Osteoblast (primary cell): ENCODE data around the gene TMEM179B. TPM values are rescaled to one million over a fixed set of nuclear protein-coding genes. Genes with fewer than 3 reads are reported as not detected.
"Not testable (repeated sequence)": the region's sequence is repeated elsewhere in the genome, so short reads cannot be mapped to it uniquely, and the experiment has no call there.

Experiments
- DNase-seq: peaks from one replicate; pipeline ENCODE4 v3.0.0; 2011; ENCODE audit warnings: low spot score, mixed read lengths; ENCODE audit not compliant: insufficient read length; ENCODE audit errors: missing footprints
- H2AFZ ChIP-seq: 2 replicates; pipeline ENCODE4 v1.6.0; 2011; ENCODE audit warnings: mild to moderate bottlenecking, low read length
- H3K27ac ChIP-seq: 2 replicates; pipeline ENCODE4 v1.5.1; 2011; ENCODE audit warnings: mild to moderate bottlenecking, low read depth, low read length, moderate library complexity
- H3K27me3 ChIP-seq: 2 replicates; pipeline ENCODE4 v1.6.0; 2012; ENCODE audit warnings: mild to moderate bottlenecking, control low read depth, inconsistent platforms, low read length, moderate library complexity; ENCODE audit not compliant: insufficient read depth
- H3K36me3 ChIP-seq: 2 replicates; pipeline ENCODE4 v1.5.1; 2011; ENCODE audit warnings: mild to moderate bottlenecking, low read length, control low read depth, moderate library complexity; ENCODE audit not compliant: insufficient read depth
- H3K4me1 ChIP-seq: 2 replicates; pipeline ENCODE4 v1.5.1; 2011; ENCODE audit warnings: mild to moderate bottlenecking, low read length, control low read depth, moderate library complexity; ENCODE audit not compliant: insufficient read depth
- H3K4me2 ChIP-seq: 2 replicates; pipeline ENCODE4 v1.6.0; 2011; ENCODE audit warnings: mild to moderate bottlenecking, low read length; ENCODE audit not compliant: insufficient read depth
- H3K4me3 ChIP-seq: fragments of 200-600 bp; sonication (generic); 3 replicates; pipeline ENCODE4 v1.5.1; 2012; ENCODE audit warnings: mild to moderate bottlenecking, low read length, inconsistent platforms; ENCODE audit not compliant: insufficient read depth
- H3K79me2 ChIP-seq: 2 replicates; pipeline ENCODE4 v1.6.0; 2012; ENCODE audit warnings: mild to moderate bottlenecking, low read length, control low read depth, inconsistent platforms; ENCODE audit not compliant: insufficient read depth
- H3K9me3 ChIP-seq: 2 replicates; pipeline ENCODE4 v1.5.1; 2011; ENCODE audit warnings: low read depth, low read length, control low read depth
- H4K20me1 ChIP-seq: 2 replicates; pipeline ENCODE4 v1.6.0; 2012; ENCODE audit warnings: mild to moderate bottlenecking, low read length, control low read depth; ENCODE audit not compliant: insufficient read depth
- total RNA-seq: library from RNA; depleted of rRNA; stranded (reverse); fragments of >200 nt; gene quantifications from 2 replicates; pipeline ENCODE4 v1.2.3, GENCODE V29; 2012
- TF ChIP-seq, protein P1 (sequence below): IDR thresholded peaks from 2 replicates; pipeline ENCODE4 v1.5.1; 2011; ENCODE audit warnings: mild to moderate bottlenecking, low read depth, low read length, moderate library complexity; ENCODE audit errors: extremely low read depth

Gene TMEM179B, protein sequence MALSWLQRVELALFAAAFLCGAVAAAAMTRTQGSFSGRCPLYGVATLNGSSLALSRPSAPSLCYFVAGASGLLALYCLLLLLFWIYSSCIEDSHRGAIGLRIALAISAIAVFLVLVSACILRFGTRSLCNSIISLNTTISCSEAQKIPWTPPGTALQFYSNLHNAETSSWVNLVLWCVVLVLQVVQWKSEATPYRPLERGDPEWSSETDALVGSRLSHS
- 37.4 and 51.4 TPM in 2 replicates for total RNA-seq

DNA sequence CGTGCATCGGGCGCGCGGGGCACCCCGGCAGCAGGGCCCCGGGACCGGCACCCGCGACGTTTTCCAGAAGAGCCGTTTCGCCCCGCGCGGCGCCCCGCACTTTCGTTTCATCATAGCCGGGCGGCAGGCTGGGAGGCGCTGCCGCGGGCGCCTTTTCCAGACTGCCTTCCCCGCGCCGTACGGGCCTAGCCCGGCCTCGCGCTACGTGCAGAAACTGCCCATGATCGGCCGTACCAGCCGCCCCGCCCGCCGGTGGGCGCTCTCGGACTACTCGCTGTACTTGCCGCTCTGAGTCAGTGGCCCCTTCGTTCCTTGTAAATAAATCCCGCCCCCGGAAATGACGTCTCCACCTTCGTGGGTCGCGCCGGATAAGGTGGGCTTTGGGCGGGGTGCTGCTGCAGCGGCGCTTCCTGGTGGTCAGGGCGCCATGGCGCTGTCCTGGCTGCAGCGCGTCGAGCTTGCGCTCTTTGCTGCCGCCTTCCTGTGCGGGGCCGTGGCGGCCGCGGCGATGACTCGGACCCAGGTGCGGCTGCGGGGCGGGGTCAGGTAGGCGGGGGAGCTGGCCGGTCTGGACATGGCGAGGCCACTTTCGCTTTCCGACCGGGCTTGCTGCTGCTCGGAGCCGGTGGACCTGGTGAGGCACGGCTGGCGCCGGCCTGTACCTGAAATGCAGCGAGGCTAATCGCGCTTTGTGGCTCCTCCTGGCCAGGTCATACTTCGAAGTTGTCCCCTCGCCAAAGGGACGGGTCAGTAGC lies at the start of gene TMEM179B:
TSS of gene TMEM179B (plus strand) at position 398 of the 755 bp plus-strand sequence. CDS start at position 428, 30 bp downstream.
- Histone ChIP-seq H2AFZ (peak within 1 kb of the TSS; percentile 76), H3K9me3 (no peaks in the 10 kb centered on the region), H3K4me1 (peaks cover 32% of the 10 kb centered on the region), H3K4me2 (peak within 1 kb of the TSS; percentile 96), H3K79me2 (peaks cover 36% of the 10 kb centered on the region), H3K27ac (peak within 1 kb of the TSS; percentile 88), H3K36me3 (peaks cover 30% of the 10 kb centered on the region), H3K27me3 (no peaks in the 10 kb centered on the region), H4K20me1 (peaks cover 13% of the 10 kb centered on the region), H3K4me3 (peak within 1 kb of the TSS; percentile 94)
- TF ChIP-seq, protein P1, sequence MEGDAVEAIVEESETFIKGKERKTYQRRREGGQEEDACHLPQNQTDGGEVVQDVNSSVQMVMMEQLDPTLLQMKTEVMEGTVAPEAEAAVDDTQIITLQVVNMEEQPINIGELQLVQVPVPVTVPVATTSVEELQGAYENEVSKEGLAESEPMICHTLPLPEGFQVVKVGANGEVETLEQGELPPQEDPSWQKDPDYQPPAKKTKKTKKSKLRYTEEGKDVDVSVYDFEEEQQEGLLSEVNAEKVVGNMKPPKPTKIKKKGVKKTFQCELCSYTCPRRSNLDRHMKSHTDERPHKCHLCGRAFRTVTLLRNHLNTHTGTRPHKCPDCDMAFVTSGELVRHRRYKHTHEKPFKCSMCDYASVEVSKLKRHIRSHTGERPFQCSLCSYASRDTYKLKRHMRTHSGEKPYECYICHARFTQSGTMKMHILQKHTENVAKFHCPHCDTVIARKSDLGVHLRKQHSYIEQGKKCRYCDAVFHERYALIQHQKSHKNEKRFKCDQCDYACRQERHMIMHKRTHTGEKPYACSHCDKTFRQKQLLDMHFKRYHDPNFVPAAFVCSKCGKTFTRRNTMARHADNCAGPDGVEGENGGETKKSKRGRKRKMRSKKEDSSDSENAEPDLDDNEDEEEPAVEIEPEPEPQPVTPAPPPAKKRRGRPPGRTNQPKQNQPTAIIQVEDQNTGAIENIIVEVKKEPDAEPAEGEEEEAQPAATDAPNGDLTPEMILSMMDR = peak; percentile 43
- peak; percentile 99 for DNase-seq

DNA sequence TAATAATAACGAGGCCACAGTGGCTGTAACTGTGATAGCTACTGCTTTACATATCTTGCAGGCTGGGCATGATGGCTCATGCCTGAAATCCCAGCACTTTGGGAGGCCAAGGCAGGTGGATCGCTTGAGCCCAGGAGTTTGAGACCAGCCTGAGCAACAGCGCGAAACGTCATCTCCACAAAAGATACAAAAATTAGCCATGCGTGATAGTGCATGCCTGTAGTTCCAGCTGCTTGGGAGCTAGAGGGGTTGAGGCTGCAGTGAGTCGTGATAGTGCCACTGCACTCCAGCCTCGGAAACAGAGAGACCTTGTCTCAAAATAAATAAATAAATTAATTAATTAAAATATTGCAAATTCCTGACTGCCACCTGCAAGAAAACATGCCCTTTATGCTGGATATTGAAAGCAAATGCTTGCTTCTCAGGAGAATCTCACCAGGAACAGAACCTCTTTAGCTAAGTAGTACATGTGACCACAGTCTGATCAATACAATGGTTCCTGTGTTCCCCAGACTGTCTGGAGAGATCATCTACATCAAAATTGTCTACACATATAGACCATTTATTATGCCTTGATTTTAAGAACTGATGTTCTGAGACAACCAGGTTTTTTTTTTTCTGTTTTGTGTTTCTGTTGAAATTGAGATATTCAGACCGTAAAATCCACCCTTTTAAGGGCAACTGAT lies 39.6 kb upstream of the TMEM179B start:
- no peaks in the 10 kb centered on the region for H3K27me3 ChIP-seq
- H2AFZ ChIP-seq = no peak overlapping the region
- peaks cover 8% of the 10 kb centered on the region for H3K36me3 ChIP-seq
- H3K79me2 ChIP-seq = peaks cover 12% of the 10 kb centered on the region
- H3K4me2 ChIP-seq = no peak overlapping the region
- DNase-seq = no peak
- TF ChIP-seq, protein P1 = no peak
- no peaks in the 10 kb centered on the region for H3K4me1 ChIP-seq
- H4K20me1 ChIP-seq = no peaks in the 10 kb centered on the region
- H3K9me3 ChIP-seq = no peaks in the 10 kb centered on the region
- no peak overlapping the region for H3K4me3 ChIP-seq
- no peak overlapping the region for H3K27ac ChIP-seq

DNA sequence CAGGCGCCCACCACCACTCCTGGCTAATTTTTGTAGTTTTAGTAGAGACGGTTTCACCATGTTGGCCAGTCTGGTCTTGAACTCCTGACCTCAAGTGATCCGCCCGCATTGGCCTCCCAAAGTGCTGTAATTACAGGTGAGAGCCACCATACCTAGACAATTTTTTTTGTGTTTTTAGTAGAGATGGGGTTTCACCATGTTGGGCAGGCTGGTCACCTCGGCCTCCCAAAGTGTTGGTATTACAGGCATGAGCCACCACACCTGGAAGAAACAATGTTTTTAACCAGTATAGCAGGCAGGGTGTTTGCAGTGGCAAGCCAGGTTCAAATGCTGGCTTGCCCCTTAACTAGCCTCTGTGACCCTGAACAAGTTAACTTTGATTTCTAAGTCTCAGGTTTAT lies 37.3 kb upstream of the TMEM179B start:
- H3K27ac ChIP-seq, H4K20me1 ChIP-seq: not testable (repeated sequence)

DNA sequence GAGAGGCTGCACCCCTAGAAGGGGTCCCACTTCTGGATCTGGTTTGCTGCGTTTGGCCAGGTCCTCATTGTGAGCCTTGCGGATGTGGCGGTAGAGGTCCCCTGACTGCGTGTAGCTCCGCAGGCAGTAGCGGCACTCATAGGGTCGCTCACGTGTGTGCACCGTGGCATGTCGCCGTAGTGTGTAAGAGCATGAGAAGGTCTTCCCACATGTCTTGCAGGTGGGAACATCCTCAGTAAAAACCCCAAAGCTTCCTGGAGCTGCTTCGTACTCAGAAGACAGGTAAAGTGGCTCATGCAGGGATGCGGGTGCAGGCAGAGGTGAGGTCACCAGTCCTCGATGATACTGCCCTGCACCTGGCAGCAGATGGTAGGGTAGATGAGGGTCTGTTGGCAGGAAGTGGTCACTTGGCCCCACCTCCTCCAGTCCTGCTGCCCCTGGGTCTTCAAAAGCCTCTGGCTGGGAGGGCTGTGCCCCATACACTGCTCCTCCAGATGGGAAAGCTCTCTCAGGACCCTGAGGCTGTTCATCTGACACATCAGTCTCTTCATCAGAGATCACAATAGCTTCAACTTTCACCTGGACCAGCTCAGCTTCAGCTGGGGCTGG lies 34.9 kb upstream of the TMEM179B start:
- Histone ChIP-seq H3K9me3 (no peaks in the 10 kb centered on the region), H3K4me2 (no peak overlapping the region), H3K79me2 (peaks cover 22% of the 10 kb centered on the region), H3K4me1 (peaks cover 3% of the 10 kb centered on the region), H2AFZ (no peak overlapping the region), H3K4me3 (no peak overlapping the region), H3K27ac (no peak overlapping the region), H3K36me3 (peaks cover 8% of the 10 kb centered on the region), H4K20me1 (no peaks in the 10 kb centered on the region), H3K27me3 (no peaks in the 10 kb centered on the region)
- no peak for DNase-seq
- TF ChIP-seq, protein P1 = no peak

More for the DNA sequence above, 37.3 kb upstream of the TMEM179B start:
- not testable (repeated sequence) for H3K4me2 ChIP-seq, DNase-seq, H3K4me1 ChIP-seq, H3K9me3 ChIP-seq, H2AFZ ChIP-seq, H3K27me3 ChIP-seq, H3K4me3 ChIP-seq, H3K36me3 ChIP-seq
- H3K79me2 ChIP-seq = peaks cover 22% of the 10 kb centered on the region
